ENCODE measurements around the gene TRMU. TPM values are rescaled to one million over a fixed set of nuclear protein-coding genes. Genes with fewer than 3 reads are reported as not detected.

The TRMU gene
- total RNA-seq, 3 donors from 2014 or later (not counting 1 experiment from before 2014, with no cell fraction given): 54.5 to 77.9 (median 58.4) TPM

DNA sequence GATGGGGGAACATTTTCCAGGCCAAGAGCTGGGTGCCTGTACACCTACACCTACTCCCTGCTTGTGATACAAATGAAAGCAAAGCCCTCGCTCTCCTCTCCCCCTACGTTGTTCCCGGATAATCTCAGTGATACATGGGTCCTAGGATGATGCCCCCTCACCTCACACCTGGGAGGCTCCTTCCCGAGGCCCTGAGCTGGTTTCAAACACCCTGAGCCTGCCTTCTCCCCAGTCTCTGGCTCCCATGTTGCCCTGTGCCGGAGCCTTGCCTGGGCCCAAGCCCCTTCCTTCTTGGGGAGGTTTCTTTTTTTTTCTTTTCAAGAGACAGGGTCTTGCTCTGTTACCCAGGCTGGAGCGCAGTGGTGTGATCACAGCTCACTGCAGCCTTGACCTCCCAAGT is 23.3 kb downstream of the TRMU start:
- peaks cover 30% of the 10 kb centered on the region for H3K36me3 ChIP-seq (ENCODE audit: control insufficient read depth, insufficient read depth, low read length)
- intact Hi-C loops (cut with micrococcal nuclease): no loop called here
- peaks cover 23% of the 10 kb centered on the region for H3K4me1 ChIP-seq (ENCODE audit: control insufficient read depth, insufficient read depth, low read length)
- no peak for ATAC-seq
- H3K27ac ChIP-seq (ENCODE audit: low read length): no peak overlapping the region
- no peak overlapping the region for H3K4me3 ChIP-seq (ENCODE audit: low read length)
- no peaks in the 10 kb centered on the region for H3K9me3 Mint-ChIP-seq
- DNase-seq: no peak
- peaks cover 16 to 17% of the 10 kb centered on the region in 2 donors for H3K4me1 Mint-ChIP-seq
- no peaks in the 10 kb centered on the region for H3K36me3 Mint-ChIP-seq
- H3K27me3 ChIP-seq (ENCODE audit: control insufficient read depth, insufficient read depth, low read length): no peaks in the 10 kb centered on the region
- no peaks in the 10 kb centered on the region for H3K27me3 Mint-ChIP-seq (ENCODE audit: low read depth in 2 of 2)
- H3K9me3 ChIP-seq (ENCODE audit: control insufficient read depth, insufficient read depth, low read length): no peaks in the 10 kb centered on the region
- peak overlapping the region in 1 of 2 donors; percentile 6 for H3K27ac Mint-ChIP-seq
- 97% methylated on average over 6 of the region's 6 CpGs for WGBS (ENCODE audit: insufficient coverage)
- no peak overlapping the region for H3K4me3 Mint-ChIP-seq
- TF ChIP-seq, protein P1, sequence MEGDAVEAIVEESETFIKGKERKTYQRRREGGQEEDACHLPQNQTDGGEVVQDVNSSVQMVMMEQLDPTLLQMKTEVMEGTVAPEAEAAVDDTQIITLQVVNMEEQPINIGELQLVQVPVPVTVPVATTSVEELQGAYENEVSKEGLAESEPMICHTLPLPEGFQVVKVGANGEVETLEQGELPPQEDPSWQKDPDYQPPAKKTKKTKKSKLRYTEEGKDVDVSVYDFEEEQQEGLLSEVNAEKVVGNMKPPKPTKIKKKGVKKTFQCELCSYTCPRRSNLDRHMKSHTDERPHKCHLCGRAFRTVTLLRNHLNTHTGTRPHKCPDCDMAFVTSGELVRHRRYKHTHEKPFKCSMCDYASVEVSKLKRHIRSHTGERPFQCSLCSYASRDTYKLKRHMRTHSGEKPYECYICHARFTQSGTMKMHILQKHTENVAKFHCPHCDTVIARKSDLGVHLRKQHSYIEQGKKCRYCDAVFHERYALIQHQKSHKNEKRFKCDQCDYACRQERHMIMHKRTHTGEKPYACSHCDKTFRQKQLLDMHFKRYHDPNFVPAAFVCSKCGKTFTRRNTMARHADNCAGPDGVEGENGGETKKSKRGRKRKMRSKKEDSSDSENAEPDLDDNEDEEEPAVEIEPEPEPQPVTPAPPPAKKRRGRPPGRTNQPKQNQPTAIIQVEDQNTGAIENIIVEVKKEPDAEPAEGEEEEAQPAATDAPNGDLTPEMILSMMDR (IDR thresholded peaks at IDR 0.05): no peak

DNA sequence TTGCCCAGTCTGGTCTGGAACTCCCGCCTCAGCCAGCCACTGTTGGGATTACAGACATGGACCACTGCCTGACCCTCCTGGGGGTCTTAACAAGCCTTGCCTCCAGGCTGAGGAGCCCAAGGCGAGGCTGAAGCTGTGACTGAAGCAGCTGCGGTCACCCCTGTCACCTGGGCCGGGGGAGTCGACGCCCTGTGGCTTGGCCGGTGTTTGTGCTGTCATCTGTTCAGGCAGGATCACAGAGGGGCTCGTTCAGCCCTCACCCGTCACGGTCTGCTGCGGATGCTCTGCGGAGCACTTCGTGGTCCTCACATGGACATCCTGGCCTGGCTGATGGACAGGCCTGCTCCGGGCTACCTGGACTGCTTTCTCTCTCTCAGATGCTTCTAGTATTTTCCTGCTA is 23.8 kb downstream of the TRMU start:
- 89% methylated on average over 14 of the region's 14 CpGs for WGBS (ENCODE audit: insufficient coverage)
- Histone ChIP-seq H3K9me3 (ENCODE audit: control insufficient read depth, insufficient read depth, low read length) (no peaks in the 10 kb centered on the region), H3K27ac (ENCODE audit: low read length) (no peak overlapping the region), H3K27me3 (ENCODE audit: control insufficient read depth, insufficient read depth, low read length) (no peaks in the 10 kb centered on the region), H3K36me3 (ENCODE audit: control insufficient read depth, insufficient read depth, low read length) (peaks cover 27% of the 10 kb centered on the region), H3K4me3 (ENCODE audit: low read length) (no peak overlapping the region), H3K4me1 (ENCODE audit: control insufficient read depth, insufficient read depth, low read length) (peaks cover 23% of the 10 kb centered on the region)
- ATAC-seq: no peak
- intact Hi-C loops (cut with micrococcal nuclease): no loop called here
- Mint-ChIP-seq H3K36me3 (no peaks in the 10 kb centered on the region), H3K9me3 (no peaks in the 10 kb centered on the region), H3K4me1 (peaks cover 16 to 17% of the 10 kb centered on the region in 2 donors), H3K27ac (peak overlapping the region in 1 of 2 donors; percentile 6), H3K4me3 (no peak overlapping the region), H3K27me3 (ENCODE audit: low read depth in 2 of 2) (no peaks in the 10 kb centered on the region)
- TF ChIP-seq, protein P1 (IDR thresholded peaks at IDR 0.05): no peak
- DNase-seq: no peak

DNA sequence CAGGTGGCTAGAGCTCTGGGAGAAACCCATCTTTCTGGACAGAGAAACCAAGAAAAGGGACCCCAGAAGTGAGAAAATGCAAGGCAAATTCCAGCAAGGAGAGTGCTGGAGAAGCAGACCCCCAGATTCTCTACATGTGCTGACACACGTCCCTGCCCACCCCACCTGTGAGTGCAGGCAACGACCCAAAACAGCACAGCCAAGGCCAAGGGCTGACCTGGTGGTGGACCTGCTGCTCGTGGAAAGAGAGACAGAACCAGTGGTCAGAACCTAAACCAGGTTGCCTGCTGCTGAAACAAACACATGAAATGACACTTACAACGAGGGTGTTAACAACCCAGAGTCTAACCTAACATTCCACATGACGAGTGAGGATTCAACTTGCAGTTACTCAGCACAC is 24.6 kb downstream of the TRMU start:
- TF ChIP-seq, protein P1 (IDR thresholded peaks at IDR 0.05): no peak
- H3K27me3 Mint-ChIP-seq (ENCODE audit: low read depth in 2 of 2): no peaks in the 10 kb centered on the region
- H3K27ac ChIP-seq (ENCODE audit: low read length): no peak overlapping the region
- H3K4me3 Mint-ChIP-seq: no peak overlapping the region
- intact Hi-C loops (cut with micrococcal nuclease): no loop called here
- H3K4me3 ChIP-seq (ENCODE audit: low read length): no peak overlapping the region
- DNase-seq (no peak), ATAC-seq (no peak)
- no peak overlapping the region for H3K27ac Mint-ChIP-seq
- peaks cover 22% of the 10 kb centered on the region for H3K36me3 ChIP-seq (ENCODE audit: control insufficient read depth, insufficient read depth, low read length)
- no peaks in the 10 kb centered on the region for H3K9me3 Mint-ChIP-seq
- H3K4me1 Mint-ChIP-seq: peaks cover 16% of the 10 kb centered on the region in 2 donors
- H3K36me3 Mint-ChIP-seq: no peaks in the 10 kb centered on the region
- 88% methylated on average over 5 of the region's 5 CpGs for WGBS (ENCODE audit: insufficient coverage)
- peaks cover 23% of the 10 kb centered on the region for H3K4me1 ChIP-seq (ENCODE audit: control insufficient read depth, insufficient read depth, low read length)
- no peaks in the 10 kb centered on the region for H3K27me3 ChIP-seq (ENCODE audit: control insufficient read depth, insufficient read depth, low read length)
- H3K9me3 ChIP-seq (ENCODE audit: control insufficient read depth, insufficient read depth, low read length): no peaks in the 10 kb centered on the region

DNA sequence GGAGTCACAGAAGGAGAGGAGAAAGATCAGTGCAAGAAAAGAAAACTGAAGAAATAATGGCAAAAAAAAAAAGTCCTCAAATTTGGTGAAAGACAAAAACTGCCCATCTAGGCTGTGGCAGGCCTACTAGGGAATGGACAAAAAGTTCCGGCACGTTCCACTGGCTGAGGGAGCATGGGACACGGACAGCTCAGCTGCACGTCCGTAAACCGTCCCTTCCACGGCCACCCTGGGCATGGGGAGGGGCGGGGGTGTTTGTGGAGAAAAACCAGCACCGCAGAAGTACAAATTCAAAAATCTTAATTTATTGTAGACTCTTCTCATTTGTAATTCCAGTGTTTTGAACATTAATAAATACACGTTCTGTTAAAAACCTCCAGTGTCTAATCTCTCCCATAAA is 25.4 kb downstream of the TRMU start:
- H3K36me3 Mint-ChIP-seq: no peaks in the 10 kb centered on the region
- peaks cover 15% of the 10 kb centered on the region for H3K4me1 ChIP-seq (ENCODE audit: control insufficient read depth, insufficient read depth, low read length)
- H3K36me3 ChIP-seq (ENCODE audit: control insufficient read depth, insufficient read depth, low read length): peaks cover 19% of the 10 kb centered on the region
- TF ChIP-seq, protein P1 (IDR thresholded peaks at IDR 0.05): no peak
- H3K9me3 Mint-ChIP-seq: no peaks in the 10 kb centered on the region
- ATAC-seq (no peak), DNase-seq (no peak)
- H3K27ac Mint-ChIP-seq: no peak overlapping the region
- intact Hi-C loops (cut with micrococcal nuclease): no loop called here
- peaks cover 10 to 11% of the 10 kb centered on the region in 2 donors for H3K4me1 Mint-ChIP-seq
- no peak overlapping the region for H3K4me3 Mint-ChIP-seq
- 96% methylated on average over 9 of the region's 10 CpGs for WGBS (ENCODE audit: insufficient coverage)
- no peaks in the 10 kb centered on the region for H3K9me3 ChIP-seq (ENCODE audit: control insufficient read depth, insufficient read depth, low read length)
- no peaks in the 10 kb centered on the region for H3K27me3 Mint-ChIP-seq (ENCODE audit: low read depth in 2 of 2)
- H3K27me3 ChIP-seq (ENCODE audit: control insufficient read depth, insufficient read depth, low read length): no peaks in the 10 kb centered on the region
- no peak overlapping the region for H3K27ac ChIP-seq (ENCODE audit: low read length)
- no peak overlapping the region for H3K4me3 ChIP-seq (ENCODE audit: low read length)
